Mononuclear cell (primary cell): Measurements from ENCODE around the gene CLRN3. TPM values are rescaled to one million over a fixed set of nuclear protein-coding genes. Genes with fewer than 3 reads are reported as not detected.

Experiments used
- H3K27me3 ChIP-seq: 2 replicates; pipeline ENCODE4 v1.6.0; 2011; ENCODE audit warnings: low read length, control low read depth; ENCODE audit not compliant: insufficient read depth
- H3K4me1 ChIP-seq: 2 replicates; pipeline ENCODE4 v1.5.1; 2011; ENCODE audit warnings: mild to moderate bottlenecking, low read length, control low read depth; ENCODE audit not compliant: insufficient read depth
- H3K4me3 ChIP-seq: 2 replicates; pipeline ENCODE4 v1.5.1; 2011; ENCODE audit warnings: mild to moderate bottlenecking, low read length, moderate library complexity
- H3K9me3 ChIP-seq: 2 replicates; pipeline ENCODE4 v1.5.1; 2011; ENCODE audit warnings: low read depth, mild to moderate bottlenecking, control low read depth, low read length
- total RNA-seq: library from RNA; depleted of rRNA; stranded (reverse); fragments of >200 nt; gene quantifications from one replicate; pipeline ENCODE4 v1.2.3, GENCODE V29; 2012

Gene CLRN3
- total RNA-seq, 1 donor, result not detected

DNA sequence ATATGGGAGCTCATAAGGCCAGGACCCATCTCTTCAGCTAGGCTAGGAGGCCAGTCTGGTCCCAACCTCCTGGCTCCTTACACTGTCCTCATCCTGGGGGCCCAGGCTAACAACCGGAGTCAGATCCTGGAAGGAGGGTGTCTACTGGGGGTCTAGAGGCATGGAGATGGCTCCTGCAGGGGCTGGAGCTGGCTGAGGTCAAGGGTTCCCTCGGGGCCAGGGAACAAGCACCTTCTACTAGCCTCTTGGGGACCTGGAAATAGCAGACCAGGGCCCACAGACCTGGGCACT is 37.2 kb downstream of the CLRN3 start:
- Histone ChIP-seq H3K4me3 (no peak overlapping the region), H3K4me1 (peaks cover 21% of the 10 kb centered on the region), H3K27me3 (no peaks in the 10 kb centered on the region), H3K9me3 (no peaks in the 10 kb centered on the region)

- Histone ChIP-seq H3K4me1 (peaks cover 21% of the 10 kb centered on the region), H3K9me3 (no peaks in the 10 kb centered on the region), H3K4me3 (no peak overlapping the region), H3K27me3 (no peaks in the 10 kb centered on the region)
Measured at GRCh38 chr10:127854769-127855590, 37.8 kb downstream of the CLRN3 start.

GRCh38 chr10:127853868-127854768 is 38.6 kb downstream of the CLRN3 start:
- no peak overlapping the region for H3K4me3 ChIP-seq
- H3K4me1 ChIP-seq, result peaks cover 21% of the 10 kb centered on the region
- no peaks in the 10 kb centered on the region for H3K9me3 ChIP-seq
- no peaks in the 10 kb centered on the region for H3K27me3 ChIP-seq

DNA sequence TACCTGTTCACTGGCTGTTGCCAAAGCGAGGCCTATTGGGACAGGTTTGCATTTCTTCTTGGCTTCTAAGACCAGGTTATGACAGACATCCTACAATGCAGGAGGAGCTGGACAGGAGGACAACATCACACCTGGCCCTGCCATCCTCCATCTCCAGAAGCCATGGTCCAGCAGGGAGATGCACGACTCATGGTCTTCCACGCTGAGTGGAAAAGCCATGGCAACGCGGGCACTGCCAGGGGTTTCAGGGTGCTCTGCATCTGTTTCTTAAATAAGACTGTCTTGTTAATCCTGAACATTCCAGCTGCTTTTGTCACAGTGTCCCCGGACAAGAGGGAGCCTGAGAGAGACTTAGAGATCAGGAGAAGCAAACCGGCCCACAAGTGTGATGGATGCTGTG is 40.3 kb downstream of the CLRN3 start:
- Histone ChIP-seq H3K9me3 (no peaks in the 10 kb centered on the region), H3K4me1 (peaks cover 21% of the 10 kb centered on the region), H3K27me3 (no peaks in the 10 kb centered on the region), H3K4me3 (no peak overlapping the region)

- Histone ChIP-seq H3K27me3 (no peaks in the 10 kb centered on the region), H3K9me3 (no peaks in the 10 kb centered on the region), H3K4me1 (peaks cover 21% of the 10 kb centered on the region), H3K4me3 (no peak overlapping the region)
Measured at GRCh38 chr10:127851661-127852194, 41.0 kb downstream of the CLRN3 start.

DNA sequence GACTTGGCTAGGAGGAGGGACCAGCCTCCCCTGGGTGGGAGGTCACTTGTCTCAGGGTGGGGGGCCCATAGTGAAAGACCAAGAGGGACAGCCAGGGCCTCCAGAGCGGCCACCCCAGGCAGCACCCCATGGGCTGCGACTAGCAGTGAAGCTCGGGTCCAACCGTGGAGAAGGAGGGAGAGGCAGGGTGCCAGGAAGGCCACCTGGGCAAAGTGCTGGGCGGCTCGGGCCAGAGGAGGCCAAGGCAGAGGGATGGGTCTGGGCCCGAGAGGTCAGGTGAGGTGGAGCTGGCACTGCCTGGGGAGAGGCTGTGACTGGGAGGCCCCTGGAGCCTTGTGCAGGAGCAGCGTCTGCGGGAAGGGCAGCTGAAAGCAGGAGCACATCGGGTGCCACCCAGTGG is 41.8 kb downstream of the CLRN3 start:
- Histone ChIP-seq H3K27me3 (no peaks in the 10 kb centered on the region), H3K4me3 (no peak overlapping the region), H3K9me3 (no peaks in the 10 kb centered on the region), H3K4me1 (peaks cover 21% of the 10 kb centered on the region)

GRCh38 chr10:127849921-127850320 is 42.8 kb downstream of the CLRN3 start:
- Histone ChIP-seq H3K9me3 (no peaks in the 10 kb centered on the region), H3K4me3 (no peak overlapping the region), H3K27me3 (no peaks in the 10 kb centered on the region), H3K4me1 (peaks cover 15% of the 10 kb centered on the region)

DNA sequence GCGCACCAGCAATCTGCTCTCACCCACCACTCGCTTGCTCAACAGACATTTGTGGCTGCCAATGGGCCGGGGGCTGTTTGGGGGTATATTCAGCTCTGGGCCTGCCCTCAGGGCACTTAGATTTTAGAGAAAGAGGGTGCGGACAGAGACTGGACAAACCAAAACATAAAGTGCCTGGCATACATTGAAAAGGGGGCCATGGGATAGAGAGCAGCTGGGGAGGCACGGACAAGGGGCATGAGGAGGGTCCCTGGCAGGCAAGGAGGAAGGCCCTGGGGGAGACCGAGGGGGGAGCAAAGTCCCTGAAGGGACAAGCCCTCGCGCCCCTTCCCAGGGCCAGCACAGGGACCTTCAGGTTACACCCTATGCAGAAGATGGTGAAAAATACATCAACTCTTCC is 43.5 kb downstream of the CLRN3 start:
- Histone ChIP-seq H3K4me1 (peaks cover 8% of the 10 kb centered on the region), H3K27me3 (no peaks in the 10 kb centered on the region), H3K4me3 (no peak overlapping the region), H3K9me3 (no peaks in the 10 kb centered on the region)

GRCh38 chr10:127848226-127848625 is 44.5 kb downstream of the CLRN3 start:
- no peaks in the 10 kb centered on the region for H3K9me3 ChIP-seq
- H3K4me3 ChIP-seq, result no peak overlapping the region
- no peaks in the 10 kb centered on the region for H3K4me1 ChIP-seq
- H3K27me3 ChIP-seq, result no peaks in the 10 kb centered on the region

GRCh38 chr10:127845756-127846155 is 47.0 kb downstream of the CLRN3 start:
- Histone ChIP-seq H3K9me3 (no peaks in the 10 kb centered on the region), H3K4me1 (no peaks in the 10 kb centered on the region), H3K27me3 (no peaks in the 10 kb centered on the region), H3K4me3 (no peak overlapping the region)

DNA sequence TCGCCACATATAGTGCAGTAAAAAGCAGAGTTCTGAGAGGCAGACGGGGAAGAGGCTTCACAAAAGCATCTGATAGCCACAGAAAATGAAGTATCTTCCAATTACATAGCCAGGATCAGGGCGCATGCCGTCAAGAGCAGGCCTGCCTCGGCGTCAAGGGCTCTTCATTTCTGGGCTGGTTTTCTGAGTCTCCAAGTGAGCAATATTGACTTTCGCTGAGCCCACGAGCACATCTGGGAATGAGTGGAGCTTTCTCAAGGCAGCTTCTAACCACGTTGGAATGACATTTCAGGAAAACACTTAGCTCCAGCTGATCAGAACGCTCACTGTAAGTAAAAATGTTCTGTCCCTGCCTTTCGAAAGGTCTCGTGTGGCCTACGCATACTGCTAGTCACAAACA is 51.9 kb downstream of the CLRN3 start:
- Histone ChIP-seq H3K27me3 (no peaks in the 10 kb centered on the region), H3K4me1 (no peaks in the 10 kb centered on the region), H3K4me3 (no peak overlapping the region), H3K9me3 (no peaks in the 10 kb centered on the region)

DNA sequence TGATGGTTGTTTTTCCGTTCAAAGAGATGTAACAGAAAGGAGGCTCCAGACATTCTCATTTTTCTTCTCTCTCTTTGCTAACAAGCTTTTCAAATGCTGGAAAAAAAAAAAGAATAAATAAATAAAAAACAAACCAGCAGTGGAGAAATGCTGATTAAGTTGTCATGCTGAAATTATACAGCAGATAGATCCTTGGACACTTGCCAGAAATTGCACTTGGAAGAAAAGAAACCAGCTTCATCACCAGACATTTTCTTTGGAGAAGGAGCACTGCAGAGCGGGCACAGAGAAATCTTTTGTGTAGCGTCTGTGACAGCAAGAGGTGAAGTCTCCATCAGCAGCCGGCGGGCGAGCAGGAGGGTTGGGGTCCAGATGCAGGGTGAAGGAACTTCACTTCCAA is 55.8 kb downstream of the CLRN3 start:
- no peaks in the 10 kb centered on the region for H3K4me1 ChIP-seq
- no peaks in the 10 kb centered on the region for H3K27me3 ChIP-seq
- no peak overlapping the region for H3K4me3 ChIP-seq
- H3K9me3 ChIP-seq, result no peaks in the 10 kb centered on the region

DNA sequence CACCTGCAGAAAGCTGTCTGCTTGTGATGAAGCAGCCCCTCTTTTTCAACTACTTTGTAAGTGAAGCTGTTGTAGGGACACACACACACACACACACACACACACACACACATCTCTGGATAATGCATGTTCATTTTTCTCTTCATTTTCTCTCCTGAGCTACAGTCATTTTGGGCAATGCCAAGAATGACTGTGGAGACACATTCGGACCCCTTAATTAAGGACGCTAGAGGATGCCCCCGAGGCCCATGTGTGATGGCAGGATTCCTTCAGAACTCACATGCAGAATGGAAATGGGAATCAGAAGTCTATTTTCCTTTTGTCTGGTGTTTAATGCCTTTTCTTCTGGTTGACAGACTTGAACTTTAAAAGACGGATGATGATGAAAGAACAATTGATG is 56.6 kb downstream of the CLRN3 start:
- Histone ChIP-seq H3K4me1 (no peaks in the 10 kb centered on the region), H3K27me3 (no peaks in the 10 kb centered on the region), H3K9me3 (no peaks in the 10 kb centered on the region), H3K4me3 (no peak overlapping the region)

- no peaks in the 10 kb centered on the region for H3K9me3 ChIP-seq
- no peaks in the 10 kb centered on the region for H3K4me1 ChIP-seq
- H3K4me3 ChIP-seq, result no peak overlapping the region
- H3K27me3 ChIP-seq, result no peaks in the 10 kb centered on the region
Measured at GRCh38 chr10:127834791-127835190, 58.0 kb downstream of the CLRN3 start.

DNA sequence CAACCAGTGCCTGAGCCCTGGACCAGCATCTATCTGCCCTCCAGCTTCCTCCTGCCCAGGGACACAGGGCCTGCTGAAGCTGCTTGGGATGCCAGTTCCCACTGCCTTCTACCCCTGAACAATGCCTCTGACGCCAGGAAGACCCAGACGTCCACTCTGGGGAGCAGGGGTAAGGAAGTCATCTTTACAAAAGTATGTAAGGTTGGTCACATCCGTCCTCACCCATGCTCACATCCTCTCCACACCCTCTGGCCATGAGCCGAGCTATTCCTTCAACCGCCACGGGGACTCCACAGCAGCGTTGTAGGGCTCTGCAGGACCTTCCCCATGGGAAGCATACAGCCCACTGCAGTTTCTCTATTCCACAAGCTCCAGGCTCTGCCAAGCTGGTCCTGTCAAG is 58.5 kb downstream of the CLRN3 start:
- no peak overlapping the region for H3K4me3 ChIP-seq
- H3K9me3 ChIP-seq, result no peaks in the 10 kb centered on the region
- H3K4me1 ChIP-seq, result no peaks in the 10 kb centered on the region
- no peaks in the 10 kb centered on the region for H3K27me3 ChIP-seq
